K562 (cell line): ENCODE measurements around the gene KCND3. TPM values are rescaled to one million over a fixed set of nuclear protein-coding genes. Genes with fewer than 3 reads are reported as not detected.

ENCODE experiments used
- CBX2 ChIP-seq: fragments of 200-600 bp; sonication (generic); IDR thresholded peaks from one replicate; pipeline ENCODE4 v1.6.1; 2012; ENCODE audit warnings: mild to moderate bottlenecking, low read length, inconsistent platforms; ENCODE audit not compliant: insufficient read depth, poor library complexity, severe bottlenecking
- CREB3 ChIP-seq: fragments of 450-650 bp; conservative IDR thresholded peaks from 2 replicates; pipeline ENCODE4 v1.6.1; 2016; ENCODE audit warnings: missing genetic modification characterization, low read depth, mild to moderate bottlenecking, missing compliant biosample characterization, moderate library complexity
- E2F6 ChIP-seq, 2 experiments: IDR thresholded peaks; 2 replicates each; pipeline ENCODE4 v1.6.1; 2011; ENCODE audit warnings: borderline replicate concordance in 1 of 2, control low read depth in 1 of 2, low read depth in 1 of 2, low read length in 1 of 2, mild to moderate bottlenecking in 1 of 2, mixed read lengths in 1 of 2, moderate library complexity in 1 of 2; ENCODE audit not compliant: insufficient read depth in 1 of 2, insufficient read length in 1 of 2, poor library complexity in 1 of 2, severe bottlenecking in 1 of 2; ENCODE audit errors: extremely low read depth in 1 of 2
- EHMT2 ChIP-seq: fragments of 450-650 bp; IDR thresholded peaks from 2 replicates; pipeline ENCODE4 v1.6.1; 2018; ENCODE audit warnings: antibody characterized with exemption
- FOXA1 ChIP-seq: fragments of 450-650 bp; IDR thresholded peaks from 2 replicates; pipeline ENCODE4 v1.6.1; 2016; ENCODE audit warnings: mild to moderate bottlenecking, borderline replicate concordance
- ILK ChIP-seq: fragments of 450-650 bp; IDR thresholded peaks from 2 replicates; pipeline ENCODE4 v1.6.1; 2016; ENCODE audit warnings: missing genetic modification characterization, low read depth, mild to moderate bottlenecking, missing compliant biosample characterization, moderate library complexity, borderline replicate concordance
- KDM1A ChIP-seq, 2 experiments: fragments of 450-650 bp; IDR thresholded peaks; 2 replicates each; pipeline ENCODE4 v1.6.1; 2016; ENCODE audit warnings: mild to moderate bottlenecking in 2 of 2
- MCM3 ChIP-seq: fragments of 450-650 bp; IDR thresholded peaks from 2 replicates; pipeline ENCODE4 v1.6.1; 2016
- MNT ChIP-seq, 2 experiments: fragments of 450-650 bp; conservative IDR thresholded peaks; 2 replicates each; pipeline ENCODE4 v1.6.1; 2017; ENCODE audit warnings: mild to moderate bottlenecking in 2 of 2, moderate library complexity in 2 of 2
- RB1 ChIP-seq: fragments of 450-650 bp; IDR thresholded peaks from 2 replicates; pipeline ENCODE4 v1.6.1; 2017; ENCODE audit warnings: low read depth, mild to moderate bottlenecking
- SAFB2 ChIP-seq: fragments of 200-400 bp; formaldehyde crosslinking; IDR thresholded peaks from 2 replicates; pipeline ENCODE4 v1.6.1; 2018; ENCODE audit warnings: borderline replicate concordance, low read length, low read depth, moderate library complexity; ENCODE audit not compliant: severe bottlenecking
- SUPT5H ChIP-seq: fragments of 450-650 bp; IDR thresholded peaks from 2 replicates; pipeline ENCODE4 v1.6.1; 2016
- TBL1XR1 ChIP-seq, 2 experiments: IDR thresholded peaks; 2 replicates each; pipeline ENCODE4 v1.6.1; 2012; ENCODE audit warnings: improper control_type of control experiment in 2 of 2, low read length in 2 of 2, mild to moderate bottlenecking in 1 of 2
- ZBTB7A ChIP-seq: IDR thresholded peaks from 2 replicates; pipeline ENCODE4 v1.6.1; 2011; ENCODE audit warnings: low read depth, mild to moderate bottlenecking, low read length, moderate library complexity, borderline replicate concordance; ENCODE audit not compliant: control insufficient read depth
- ZNF280A ChIP-seq: fragments of 450-650 bp; IDR thresholded peaks from 2 replicates; pipeline ENCODE4 v1.6.1; 2018; ENCODE audit warnings: mild to moderate bottlenecking, low read depth; ENCODE audit not compliant: partially characterized antibody
- ZNF354B ChIP-seq: fragments of 250-450 bp; sonication (Bioruptor Pico); IDR thresholded peaks from 2 replicates; pipeline ENCODE4 v1.4.0; 2020
- ZNF518B ChIP-seq: fragments of 250-450 bp; sonication (Bioruptor Pico); IDR thresholded peaks from 2 replicates; pipeline ENCODE4 v1.5.0; 2021; ENCODE audit warnings: mild to moderate bottlenecking, moderate library complexity
- ZNF77 ChIP-seq: fragments of 250-450 bp; sonication (Bioruptor Pico); IDR thresholded peaks from 2 replicates; pipeline ENCODE4 v1.5.0; 2020
- polyA plus RNA-seq, 8 experiments: library from polyadenylated mRNA; depleted of rRNA in 4 of 8; stranded (reverse) in 5 of 8; unstranded in 3 of 8; fragments of >200 nt; fragmentation: Nextera tagmentation in 2 of 8; fragmentation: Illumina TruSeq in 1 of 8; extraction: Ambion mirVana in 2 of 8; extraction: Trizol in 1 of 8; gene quantifications; 2 replicates each; pipeline versions ENCODE4 v1.2.1 to v1.2.3, GENCODE V29; 2011 to 2014; ENCODE audit warnings: inconsistent platforms in 1 of 8, missing spikeins in 1 of 8
- total RNA-seq, 7 experiments: library from RNA; depleted of rRNA in 6 of 7; stranded (reverse); fragments of >200 nt in 6 of 7; fragmentation: Illumina TruSeq in 2 of 7; extraction: Trizol in 2 of 7; gene quantifications; 2 replicates each; pipeline versions ENCODE4 v1.2.1 to v1.2.3, GENCODE V29; 2011 to 2021; ENCODE audit warnings: low replicate concordance in 1 of 7

KCND3 gene
- total and polyA plus RNA-seq, 9 of the 15 experiments (the other 6 are each of a cell fraction or from before 2014, with no cell fraction given) = not detected

GRCh38 chr1:111755331-111756123 is 233.9 kb downstream of the KCND3 start, which contains the start of gene DDX20 (continued):
- TF ChIP-seq MNT (conservative IDR thresholded peaks at IDR 0.05) (peak; percentile 91 to 97), CBX2 (no peak), MCM3 (no peak), RB1 (peak; percentile 94), CREB3 (tag) (no peak), ZBTB7A (peak; percentile 32; the same call in 1 of the 2 replicates), EHMT2 (no peak; the same call in 1 of the 2 replicates), KDM1A (IDR thresholded peaks at IDR 0.05) (0 out of 4 replicates have a peak, but pooled peaks of 1 of the 2 experiments have one; percentile 39), E2F6 (IDR thresholded peaks at IDR 0.05; ENCODE audit: borderline replicate concordance in 1 of 2, extremely low read depth in 1 of 2, insufficient read depth in 1 of 2, insufficient read length in 1 of 2, low read depth in 1 of 2, low read length in 1 of 2, poor library complexity in 1 of 2, severe bottlenecking in 1 of 2) (peak; percentile 69 to 86), SAFB2 (no peak), TBL1XR1 (IDR thresholded peaks at IDR 0.05; ENCODE audit: low read length in 2 of 2) (peak; percentile 57 to 60), ILK (tag) (no peak), ZNF354B (CRISPR knock-in tag) (no peak), ZNF280A (no peak), FOXA1 (no peak), ZNF518B (CRISPR knock-in tag) (no peak), ZNF77 (CRISPR knock-in tag) (no peak), SUPT5H (peak; percentile 89)
